Loucy (cell line): ENCODE measurements around the gene SDF4.

ENCODE experiments used
- CTCF ChIP-seq: fragments of 200-600 bp; sonication (generic); conservative IDR thresholded peaks from 2 replicates; pipeline ENCODE4 v1.5.1; 2014; ENCODE audit warnings: mild to moderate bottlenecking, antibody characterized with exemption, low read length
- EZH2phosphoT487 ChIP-seq: fragments of 200-600 bp; IDR thresholded peaks from 2 replicates; pipeline ENCODE4 v1.6.1; 2018; ENCODE audit warnings: antibody characterized with exemption, mild to moderate bottlenecking, moderate library complexity, borderline replicate concordance

GRCh38 chr1:1196431-1197187 is 35.2 kb downstream of the SDF4 start:
- no peak for TF ChIP-seq CTCF
- TF ChIP-seq EZH2phosphoT487: no peak
